Ishikawa (cell line): ENCODE measurements around the gene VIPR1.
A peak's percentile ranks its signal among the peaks of the same experiment; 100 is the strongest.

Experiments
- EP300 ChIP-seq: IDR thresholded peaks from 2 replicates; pipeline ENCODE4 v1.6.1; 2012; ENCODE audit warnings: borderline replicate concordance
- MAX ChIP-seq: IDR thresholded peaks from 2 replicates; pipeline ENCODE4 v1.6.1; 2012
- NFIC ChIP-seq: IDR thresholded peaks from 2 replicates; pipeline ENCODE4 v1.6.1; 2012
- RAD21 ChIP-seq: IDR thresholded peaks from 2 replicates; pipeline ENCODE4 v1.6.1; 2012; ENCODE audit warnings: low read depth
- USF1 ChIP-seq: IDR thresholded peaks from 2 replicates; pipeline ENCODE4 v1.6.1; 2012
- TF ChIP-seq, protein P1 (sequence below): IDR thresholded peaks from 2 replicates; pipeline ENCODE4 v1.6.1; 2012; ENCODE audit warnings: low read depth, mild to moderate bottlenecking

- TF ChIP-seq MAX (peak; percentile 44; the same call in 1 of the 2 replicates), USF1 (no peak), NFIC (no peak), RAD21 (peak; percentile 31; the same call in 1 of the 2 replicates), EP300 (no peak)
- TF ChIP-seq, protein P1, sequence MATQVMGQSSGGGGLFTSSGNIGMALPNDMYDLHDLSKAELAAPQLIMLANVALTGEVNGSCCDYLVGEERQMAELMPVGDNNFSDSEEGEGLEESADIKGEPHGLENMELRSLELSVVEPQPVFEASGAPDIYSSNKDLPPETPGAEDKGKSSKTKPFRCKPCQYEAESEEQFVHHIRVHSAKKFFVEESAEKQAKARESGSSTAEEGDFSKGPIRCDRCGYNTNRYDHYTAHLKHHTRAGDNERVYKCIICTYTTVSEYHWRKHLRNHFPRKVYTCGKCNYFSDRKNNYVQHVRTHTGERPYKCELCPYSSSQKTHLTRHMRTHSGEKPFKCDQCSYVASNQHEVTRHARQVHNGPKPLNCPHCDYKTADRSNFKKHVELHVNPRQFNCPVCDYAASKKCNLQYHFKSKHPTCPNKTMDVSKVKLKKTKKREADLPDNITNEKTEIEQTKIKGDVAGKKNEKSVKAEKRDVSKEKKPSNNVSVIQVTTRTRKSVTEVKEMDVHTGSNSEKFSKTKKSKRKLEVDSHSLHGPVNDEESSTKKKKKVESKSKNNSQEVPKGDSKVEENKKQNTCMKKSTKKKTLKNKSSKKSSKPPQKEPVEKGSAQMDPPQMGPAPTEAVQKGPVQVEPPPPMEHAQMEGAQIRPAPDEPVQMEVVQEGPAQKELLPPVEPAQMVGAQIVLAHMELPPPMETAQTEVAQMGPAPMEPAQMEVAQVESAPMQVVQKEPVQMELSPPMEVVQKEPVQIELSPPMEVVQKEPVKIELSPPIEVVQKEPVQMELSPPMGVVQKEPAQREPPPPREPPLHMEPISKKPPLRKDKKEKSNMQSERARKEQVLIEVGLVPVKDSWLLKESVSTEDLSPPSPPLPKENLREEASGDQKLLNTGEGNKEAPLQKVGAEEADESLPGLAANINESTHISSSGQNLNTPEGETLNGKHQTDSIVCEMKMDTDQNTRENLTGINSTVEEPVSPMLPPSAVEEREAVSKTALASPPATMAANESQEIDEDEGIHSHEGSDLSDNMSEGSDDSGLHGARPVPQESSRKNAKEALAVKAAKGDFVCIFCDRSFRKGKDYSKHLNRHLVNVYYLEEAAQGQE = no peak
Measured at GRCh38 chr3:42507252-42507651, 4.8 kb downstream of the VIPR1 start.
